Activated T-helper 2 cell treated with anti-CD3 and anti-CD28 coated beads, Interferon-gamma antibody, Interleukin-2, Interleukin-4, amounts not matched to agents 10 μg/mL and 5 μg/mL and 100 μg/mL, durations not matched to agents 14 hours and 24 hours and 36 hours (primary cell): ENCODE data around the gene MORN1. TPM values are rescaled to one million over a fixed set of nuclear protein-coding genes. Genes with fewer than 3 reads are reported as not detected.

Source experiments
- DNase-seq: peaks from one replicate; pipeline ENCODE4 v3.0.0; 2021; ENCODE audit warnings: low spot score
- H3K27ac Mint-ChIP-seq: one replicate; pipeline ENCODE4 v1.8.0; 2021; ENCODE audit warnings: mixed read lengths
- H3K27me3 Mint-ChIP-seq: one replicate; pipeline ENCODE4 v1.8.0; 2021; ENCODE audit warnings: low read depth, mixed read lengths
- H3K36me3 Mint-ChIP-seq: one replicate; pipeline ENCODE4 v1.8.0; 2021; ENCODE audit warnings: low read depth, mixed read lengths
- H3K4me1 Mint-ChIP-seq: one replicate; pipeline ENCODE4 v1.8.0; 2021; ENCODE audit warnings: low read depth, mixed read lengths
- H3K4me3 Mint-ChIP-seq: one replicate; pipeline ENCODE4 v1.8.0; 2021; ENCODE audit warnings: low read depth, mild to moderate bottlenecking, moderate library complexity, mixed read lengths
- H3K9me3 Mint-ChIP-seq: one replicate; pipeline ENCODE4 v1.8.0; 2021; ENCODE audit warnings: mixed read lengths
- intact Hi-C: fragments of 100-400 bp; cut with micrococcal nuclease; formaldehyde crosslinking; loops from one replicate; pipeline ENCODE4 v1.15.1; 2023
- total RNA-seq: library from RNA; stranded (reverse); gene quantifications from 2 replicates; pipeline ENCODE4 v1.2.3, GENCODE V29; 2022

The MORN1 gene
- total RNA-seq, 1 donor from 2014 or later, result 7.5 TPM

- Mint-ChIP-seq H3K36me3 (no peaks in the 10 kb centered on the region), H3K4me1 (no peaks in the 10 kb centered on the region), H3K4me3 (no peak overlapping the region), H3K9me3 (peaks cover 4% of the 10 kb centered on the region), H3K27ac (peak overlapping the region; percentile 69), H3K27me3 (peaks cover 3% of the 10 kb centered on the region)
- no peak for DNase-seq
- intact Hi-C loops, result no loop called here
Measured at GRCh38 chr1:2324553-2325366, 66.6 kb downstream of the MORN1 start.

GRCh38 chr1:2323451-2323974, 67.8 kb downstream of the MORN1 start:
- H3K36me3 Mint-ChIP-seq, result no peaks in the 10 kb centered on the region
- no peak overlapping the region for H3K4me3 Mint-ChIP-seq
- DNase-seq, result no peak
- H3K4me1 Mint-ChIP-seq, result no peaks in the 10 kb centered on the region
- H3K27ac Mint-ChIP-seq, result no peak overlapping the region
- H3K27me3 Mint-ChIP-seq, result peaks cover 3% of the 10 kb centered on the region
- intact Hi-C loops, result no loop called here
- H3K9me3 Mint-ChIP-seq, result peaks cover 4% of the 10 kb centered on the region

- Mint-ChIP-seq H3K4me1 (no peaks in the 10 kb centered on the region), H3K36me3 (no peaks in the 10 kb centered on the region), H3K27me3 (peaks cover 3% of the 10 kb centered on the region), H3K4me3 (no peak overlapping the region), H3K9me3 (peaks cover 4% of the 10 kb centered on the region), H3K27ac (no peak overlapping the region)
- intact Hi-C loops, result no loop called here
- no peak for DNase-seq
Measured at GRCh38 chr1:2322581-2323211, 68.7 kb downstream of the MORN1 start.

DNA sequence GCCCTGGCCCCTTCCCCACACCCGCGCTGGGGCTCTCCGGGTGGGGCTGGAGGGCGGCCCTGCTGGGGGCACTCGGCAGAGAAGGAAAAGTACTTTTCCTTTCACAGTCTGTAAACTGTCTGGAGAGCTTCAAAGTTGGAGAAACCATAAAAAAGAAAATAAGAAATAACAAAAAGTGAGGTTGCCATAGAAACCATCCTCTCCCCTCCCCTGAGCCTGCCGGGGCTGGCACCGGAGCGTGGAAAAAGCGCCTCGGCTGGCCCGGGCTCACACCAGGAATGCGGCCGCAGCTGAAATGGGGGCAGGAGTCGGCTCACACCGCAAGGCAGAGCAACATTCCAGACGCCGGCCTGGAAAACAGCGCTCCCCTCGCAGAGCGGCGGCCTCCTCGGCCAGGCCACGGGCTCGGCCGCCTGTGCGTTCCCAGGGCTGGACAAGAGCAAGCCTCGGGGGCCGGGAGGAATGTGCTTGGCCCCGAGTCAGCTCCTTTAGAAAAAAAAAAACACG, 69.2 kb downstream of the MORN1 start:
- H3K4me3 Mint-ChIP-seq, result no peak overlapping the region
- peaks cover 3% of the 10 kb centered on the region for H3K27me3 Mint-ChIP-seq
- DNase-seq, result no peak
- no peaks in the 10 kb centered on the region for H3K36me3 Mint-ChIP-seq
- H3K9me3 Mint-ChIP-seq, result peaks cover 4% of the 10 kb centered on the region
- no peak overlapping the region for H3K27ac Mint-ChIP-seq
- intact Hi-C loops, result no loop called here
- no peaks in the 10 kb centered on the region for H3K4me1 Mint-ChIP-seq

DNA sequence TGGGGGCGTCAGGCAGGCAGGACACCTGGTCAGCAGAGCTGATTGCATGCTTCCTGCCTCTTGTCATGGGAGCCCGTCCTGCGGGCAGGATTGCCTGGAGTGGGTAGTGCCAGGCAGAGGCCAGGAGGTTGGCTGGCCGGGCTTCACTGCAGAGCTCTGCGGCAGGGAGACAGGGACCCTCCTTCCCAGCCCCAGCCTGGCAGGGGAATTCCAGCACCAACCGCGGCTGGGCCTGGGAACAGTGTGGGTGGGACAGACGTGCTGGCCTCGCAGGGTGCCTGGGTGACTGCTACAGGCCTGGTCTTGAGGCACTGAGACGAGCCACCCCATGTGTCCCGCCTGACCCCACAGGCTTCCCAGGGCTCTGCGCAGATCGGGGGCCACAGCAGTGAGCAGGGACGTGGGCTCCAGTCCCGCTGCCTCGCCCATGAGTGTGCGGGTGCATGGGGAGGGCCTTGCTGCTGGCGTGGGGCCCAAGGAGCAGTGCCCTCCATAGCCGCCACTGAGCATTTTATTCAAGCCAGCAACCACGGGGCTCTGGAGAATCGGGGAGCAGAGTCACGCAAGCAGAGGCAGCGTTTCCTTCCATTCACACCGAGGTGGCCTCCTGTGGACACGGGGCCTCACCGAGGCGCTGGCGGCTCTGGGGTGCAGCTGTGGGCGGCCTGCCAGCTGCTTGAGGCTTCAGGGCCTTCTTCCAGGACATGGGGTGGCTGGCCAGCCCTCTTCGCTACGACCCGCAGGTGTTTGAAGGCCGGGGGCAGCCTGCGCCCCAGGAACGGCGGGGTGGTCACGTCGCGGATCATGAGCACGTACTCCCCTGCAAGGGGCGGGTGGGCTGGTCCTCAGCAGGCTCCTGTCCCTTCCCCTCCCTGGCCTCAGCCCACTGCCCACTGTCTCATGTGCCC, 70.3 kb downstream of the MORN1 start:
- no peak for DNase-seq
- Mint-ChIP-seq H3K27me3 (peaks cover 3% of the 10 kb centered on the region), H3K36me3 (no peaks in the 10 kb centered on the region), H3K4me1 (no peaks in the 10 kb centered on the region), H3K4me3 (no peak overlapping the region), H3K27ac (no peak overlapping the region), H3K9me3 (peaks cover 4% of the 10 kb centered on the region)
- intact Hi-C loops, result no loop called here

DNA sequence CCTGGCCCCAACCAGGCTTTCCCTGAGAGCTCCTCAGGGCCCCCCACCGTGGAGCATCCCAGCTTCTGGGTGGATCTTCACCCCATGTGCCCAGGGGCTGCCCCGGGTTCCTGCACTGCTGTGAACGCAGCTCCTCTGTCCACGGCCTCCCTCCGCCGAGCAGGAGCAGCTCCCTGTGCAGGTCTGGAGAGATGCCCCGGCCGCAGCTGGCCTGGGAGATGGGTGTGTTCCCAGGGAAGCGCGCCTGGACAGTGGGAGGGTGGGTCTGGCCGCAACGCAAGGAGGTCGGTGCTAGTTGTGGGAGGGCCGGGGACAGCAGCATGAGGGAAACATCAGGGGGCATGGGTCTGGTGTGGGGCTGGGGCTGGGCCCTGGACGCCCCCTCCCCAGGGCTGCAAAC, 71.3 kb downstream of the MORN1 start:
- Mint-ChIP-seq H3K27me3 (peaks cover under 1% of the 10 kb centered on the region), H3K9me3 (peaks cover 1% of the 10 kb centered on the region), H3K4me3 (no peak overlapping the region), H3K4me1 (no peaks in the 10 kb centered on the region), H3K36me3 (no peaks in the 10 kb centered on the region), H3K27ac (no peak overlapping the region)
- intact Hi-C loops, result no loop called here
- no peak for DNase-seq

- Mint-ChIP-seq H3K36me3 (no peaks in the 10 kb centered on the region), H3K4me3 (no peak overlapping the region), H3K27ac (no peak overlapping the region), H3K27me3 (no peaks in the 10 kb centered on the region), H3K4me1 (no peaks in the 10 kb centered on the region), H3K9me3 (no peaks in the 10 kb centered on the region)
- intact Hi-C loops, result loop anchor here (10.0 kb wide), 1 partner anchor 206 kb away; the partner anchor contains the start of gene PANK4
- DNase-seq, result no peak
Measured at GRCh38 chr1:2319291-2319690, 72.1 kb downstream of the MORN1 start.

DNA sequence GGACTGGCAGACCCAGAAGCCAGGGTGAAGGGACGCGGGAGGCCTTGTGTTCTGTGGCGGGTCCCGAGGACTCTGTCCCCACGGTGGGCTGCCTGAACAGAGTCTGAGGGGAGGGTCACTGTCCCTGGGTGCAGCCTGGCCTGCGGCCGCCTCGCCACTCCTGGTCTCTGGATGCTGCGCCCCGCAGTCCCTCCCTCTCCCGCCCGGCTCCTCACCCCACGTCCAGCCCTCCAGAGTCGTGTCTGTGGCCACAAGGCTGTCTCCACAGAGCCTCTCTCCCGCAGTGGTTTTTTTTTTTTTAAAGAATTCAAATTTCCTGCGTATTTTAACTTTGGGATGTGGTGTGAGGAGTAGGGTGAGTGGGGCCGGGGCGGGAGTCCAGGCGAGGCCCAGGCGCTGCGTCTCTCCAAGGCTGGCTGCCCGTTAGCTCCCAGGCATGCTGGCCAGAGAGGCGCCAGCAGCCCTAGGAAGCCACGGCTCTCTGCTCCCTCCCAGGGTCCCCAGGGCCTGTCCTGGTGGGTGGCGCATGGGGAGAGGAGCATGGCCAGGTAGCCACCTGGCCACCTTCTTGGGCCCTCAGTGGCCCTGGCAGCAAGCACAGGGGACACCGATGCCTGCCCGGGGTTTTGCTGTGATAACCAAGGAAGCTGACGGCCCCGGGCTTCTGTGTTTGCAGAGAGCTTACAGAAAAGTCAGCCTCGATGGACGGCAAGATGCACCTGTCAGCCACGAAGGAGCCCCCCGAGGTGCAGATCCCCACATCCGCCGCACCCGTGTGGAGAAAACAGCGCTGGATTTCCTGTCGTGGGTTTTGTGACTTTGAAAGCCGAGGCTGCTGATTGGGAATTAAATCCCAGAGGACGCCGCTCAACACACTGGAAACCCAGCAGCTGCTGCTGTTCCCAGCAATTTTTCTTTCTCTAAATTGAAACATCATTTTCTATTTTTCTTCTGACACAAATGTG, 72.8 kb downstream of the MORN1 start:
- no peaks in the 10 kb centered on the region for H3K36me3 Mint-ChIP-seq
- no peak overlapping the region for H3K27ac Mint-ChIP-seq
- intact Hi-C loops, result loop anchor here (10.0 kb wide), 1 partner anchor 206 kb away; the partner anchor contains the start of gene PANK4
- H3K27me3 Mint-ChIP-seq, result no peaks in the 10 kb centered on the region
- no peak for DNase-seq
- no peak overlapping the region for H3K4me3 Mint-ChIP-seq
- no peaks in the 10 kb centered on the region for H3K9me3 Mint-ChIP-seq
- H3K4me1 Mint-ChIP-seq, result no peaks in the 10 kb centered on the region

DNA sequence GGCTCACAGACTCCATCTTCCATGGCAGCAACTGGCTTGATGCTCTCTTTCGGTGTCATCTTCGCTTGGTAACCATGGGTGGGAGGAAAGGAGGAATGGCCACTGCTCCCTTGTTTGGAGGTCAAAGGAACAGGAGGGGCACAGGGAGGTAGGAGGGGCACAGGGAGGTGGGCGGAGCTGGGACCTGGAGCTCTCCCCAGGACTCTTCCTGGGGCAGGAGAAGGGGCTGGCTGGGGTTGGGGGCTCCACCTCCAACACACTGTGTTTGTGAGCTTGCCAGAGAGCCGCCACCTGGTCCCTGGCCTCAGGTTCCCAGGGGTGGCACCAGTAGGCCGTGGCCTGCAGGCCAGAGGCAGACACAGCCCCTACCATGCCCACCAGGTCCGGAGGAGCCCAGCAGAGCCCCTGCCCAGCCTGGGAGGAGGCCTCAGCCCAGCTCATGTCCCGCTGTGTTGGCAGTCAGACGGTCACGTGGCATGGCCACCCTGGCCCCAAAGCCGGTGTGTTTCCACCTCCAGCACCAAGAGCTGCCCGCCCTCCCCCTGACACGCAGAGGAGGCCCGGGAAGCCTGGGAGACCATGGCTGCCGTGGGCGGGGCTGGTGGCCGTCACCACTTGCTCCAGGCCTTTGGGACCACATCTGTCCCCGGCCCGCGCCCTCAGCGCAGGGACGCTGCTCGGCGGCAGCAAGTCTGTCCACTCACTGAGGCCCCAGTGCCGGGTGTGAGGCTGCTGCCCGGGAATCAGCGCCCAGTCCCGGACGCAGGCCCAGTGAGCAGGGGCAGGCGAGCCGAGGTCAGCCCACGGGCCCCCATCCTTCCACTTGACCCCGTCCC, 73.9 kb downstream of the MORN1 start:
- Mint-ChIP-seq H3K27me3 (no peaks in the 10 kb centered on the region), H3K4me1 (no peaks in the 10 kb centered on the region), H3K9me3 (no peaks in the 10 kb centered on the region), H3K4me3 (no peak overlapping the region), H3K27ac (peak overlapping the region; percentile 54), H3K36me3 (no peaks in the 10 kb centered on the region)
- DNase-seq, result no peak
- intact Hi-C loops, result loop anchor here (10.0 kb wide), 1 partner anchor 207 kb away; the partner anchor contains the start of gene PANK4

GRCh38 chr1:2316451-2316961, 74.8 kb downstream of the MORN1 start:
- no peak for DNase-seq
- H3K27ac Mint-ChIP-seq, result no peak overlapping the region
- no peaks in the 10 kb centered on the region for H3K4me1 Mint-ChIP-seq
- H3K4me3 Mint-ChIP-seq, result no peak overlapping the region
- H3K9me3 Mint-ChIP-seq, result no peaks in the 10 kb centered on the region
- no peaks in the 10 kb centered on the region for H3K36me3 Mint-ChIP-seq
- H3K27me3 Mint-ChIP-seq, result no peaks in the 10 kb centered on the region
- intact Hi-C loops, result loop anchor here (10.0 kb wide), 1 partner anchor 208 kb away; the partner anchor contains the start of gene PANK4
